Spleen (tissue), 11 donors: ENCODE results near the gene RAB11B. TPM values are rescaled to one million over a fixed set of nuclear protein-coding genes. Genes with fewer than 3 reads are reported as not detected.

Source experiments
- DNase-seq: peaks from one replicate; pipeline ENCODE4 v3.0.0-alpha.2; 2020
- H3K27ac ChIP-seq, 8 donors: fragments of 200-600 bp; sonication (generic) in 7 of 8; 1 replicate in 4 of 8; 2 replicates in 4 of 8; pipeline versions ENCODE4 v1.5.0 to v1.8.0; 2016 to 2021; ENCODE audit warnings: inconsistent platforms in 4 of 8, mild to moderate bottlenecking in 4 of 8, moderate library complexity in 1 of 8
- H3K27me3 ChIP-seq, 7 donors: fragments of 200-600 bp; sonication (generic) in 6 of 7; replicated peaks in 1 of 7; 1 replicate in 4 of 7; 2 replicates in 3 of 7; pipeline versions ENCODE4 v1.5.0 to v1.8.0; 2016 to 2021; ENCODE audit warnings: inconsistent platforms in 3 of 7, mild to moderate bottlenecking in 1 of 7
- H3K36me3 ChIP-seq, 6 donors: fragments of 200-600 bp; sonication (generic) in 5 of 6; 1 replicate in 4 of 6; 2 replicates in 2 of 6; pipeline versions ENCODE4 v1.5.0 to v1.8.0; 2016 to 2021; ENCODE audit warnings: inconsistent platforms in 2 of 6
- H3K4me1 ChIP-seq, 6 donors: fragments of 200-600 bp; sonication (generic) in 5 of 6; 1 replicate in 3 of 6; 2 replicates in 3 of 6; pipeline versions ENCODE4 v1.5.0 to v1.8.0; 2016 to 2021; ENCODE audit warnings: inconsistent platforms in 3 of 6
- H3K4me3 ChIP-seq, 8 donors: fragments of 200-600 bp; sonication (generic) in 7 of 8; 1 replicate in 4 of 8; 2 replicates in 4 of 8; pipeline versions ENCODE4 v1.5.0 to v1.8.0; 2016 to 2021; ENCODE audit warnings: inconsistent platforms in 4 of 8, mild to moderate bottlenecking in 4 of 8, moderate library complexity in 2 of 8
- H3K9me3 ChIP-seq, 8 donors: fragments of 200-600 bp; sonication (generic) in 7 of 8; 1 replicate in 4 of 8; 2 replicates in 4 of 8; pipeline versions ENCODE4 v1.5.0 to v1.8.0; 2016 to 2021; ENCODE audit warnings: inconsistent platforms in 4 of 8
- CTCF ChIP-seq, 11 experiments: fragments of 200-600 bp in 7 of 11; fragments of 450-650 bp in 4 of 11; sonication (generic) in 4 of 11; IDR thresholded peaks in 8 of 11; conservative IDR thresholded peaks in 3 of 11; 1 replicate in 7 of 11; 2 replicates in 4 of 11; pipeline versions ENCODE4 v1.4.0 to v1.8.0; 2016 to 2021; ENCODE audit warnings: antibody characterized with exemption in 11 of 11, inconsistent platforms in 4 of 11, mild to moderate bottlenecking in 1 of 11
- POLR2A ChIP-seq, 3 donors: fragments of 450-650 bp; IDR thresholded peaks; one replicate each; pipeline ENCODE4 v1.5.1; 2017; ENCODE audit warnings: antibody characterized with exemption in 3 of 3, mild to moderate bottlenecking in 1 of 3
- POLR2AphosphoS5 ChIP-seq, 3 donors: sonication (generic); formaldehyde crosslinking; IDR thresholded peaks; one replicate each; pipeline ENCODE4 v1.5.1; 2017; ENCODE audit warnings: antibody characterized with exemption in 3 of 3
- WGBS, 5 donors: extraction: QIAGEN DNeasy Blood & Tissue Kit in 3 of 5; methylation state at CpG; one replicate each; pipeline versions ENCODE4 v1.1.5 to v1.1.7; 2013 to 2018; 5-methylcytosine and 5-hydroxymethylcytosine counted together
- intact Hi-C: fragments of 100-400 bp; cut with DNase I; formaldehyde crosslinking; loops from one replicate; pipeline ENCODE4 v1.15.0; 2023; ENCODE audit warnings: low total_unique reads
- polyA plus RNA-seq, 3 donors: library from polyadenylated mRNA; stranded (reverse); fragments of 200-250 nt; gene quantifications; one replicate each; pipeline ENCODE4 v1.2.1, GENCODE V29; 2013
- total RNA-seq, 7 donors: library from RNA; depleted of rRNA in 3 of 7; stranded (reverse); fragments of >200 nt in 3 of 7; fragmentation: NEBNext Ultra II Directional in 4 of 7; extraction: Animal tissue kit (Norgen Biotek cat#: 25700) in 4 of 7; gene quantifications; one replicate each; pipeline versions ENCODE4 v1.1.0 to v1.2.1, GENCODE V29; 2016 to 2021
- donor health status: healthy with polysubstance abuse.
- donor health status: DM: no; HTN: no; CAD: no; lungs with moderate emphysema.
- donor health status: DM: no; HTN: no; CAD: no.
- donor health status: Bipolar disorder and iron deficiency.
- donor health status: healthy.
- donor health status: DM: no; HTN: no; CAD: no.
- donor health status: DM: yes; HTN: yes; CAD: no.

The RAB11B gene
- total and polyA plus RNA-seq, 10 donors = 42.0 to 114 (median 84.7) TPM

GRCh38 chr19:8401981-8402411, 11.8 kb downstream of the RAB11B start:
- Histone ChIP-seq H3K4me1 (peaks cover 0 to 50% (median 22%) of the 10 kb centered on the region in 6 donors), H3K9me3 (no peaks in the 10 kb centered on the region), H3K4me3 (no peak overlapping the region), H3K27me3 (no peaks in the 10 kb centered on the region), H3K36me3 (peaks cover 0 to 91% (median 56%) of the 10 kb centered on the region in 6 donors), H3K27ac (peak overlapping the region in 3 of 8 donors; percentile 18 to 54 (median 51))
- intact Hi-C loops = loop anchor here (10.0 kb wide), 1 partner anchor 47 kb away; no protein-coding TSS in a partner anchor
- 92 to 97% (median 95%) methylated on average over 16 to 21 of the region's 21 CpGs for whole genome bisulfite sequencing, 5 donors
- TF ChIP-seq POLR2A (IDR thresholded peaks at IDR 0.05) (no peak), CTCF (IDR thresholded peaks at IDR 0.05 in 8 of 11, conservative IDR thresholded peaks at IDR 0.05 in 3 of 11) (no peak), POLR2AphosphoS5 (IDR thresholded peaks at IDR 0.05) (peak in 2 of 3 donors; percentile 23 to 63)
- no peak for DNase-seq

DNA sequence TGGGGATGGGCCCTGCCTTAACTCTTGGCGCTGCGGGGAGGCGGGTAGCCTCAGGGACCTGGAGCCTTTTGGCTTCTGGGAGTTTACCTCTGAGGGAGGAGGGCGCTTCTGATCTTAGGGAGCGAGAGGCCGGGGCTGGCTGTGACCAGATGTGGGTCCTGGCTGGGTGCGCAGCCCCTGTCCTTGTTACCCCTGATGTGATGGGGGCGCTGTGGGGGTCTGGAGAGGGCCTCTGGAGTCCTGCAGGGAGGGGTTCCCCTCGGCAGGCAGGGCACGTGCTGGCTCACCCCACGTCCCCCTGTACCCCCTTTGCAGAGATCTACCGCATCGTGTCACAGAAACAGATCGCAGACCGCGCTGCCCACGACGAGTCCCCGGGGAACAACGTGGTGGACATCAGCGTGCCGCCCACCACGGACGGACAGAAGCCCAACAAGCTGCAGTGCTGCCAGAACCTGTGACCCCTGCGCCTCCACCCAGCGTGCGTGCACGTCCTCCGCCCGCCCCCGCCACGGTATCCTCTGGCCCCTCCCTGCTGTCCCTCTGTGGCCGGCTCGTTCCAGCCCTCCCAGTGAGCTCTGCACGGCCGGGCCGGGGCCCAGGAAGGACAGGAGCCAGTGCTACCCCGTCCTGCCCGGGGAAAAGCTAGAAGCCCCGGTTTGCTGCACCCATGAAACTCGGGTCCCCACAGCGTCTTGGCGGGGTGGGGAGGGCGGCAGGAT, 13.1 kb downstream of the RAB11B start:
- Histone ChIP-seq H3K36me3 (peaks cover 0 to 83% (median 56%) of the 10 kb centered on the region in 6 donors), H3K4me1 (peaks cover 0 to 37% (median 11%) of the 10 kb centered on the region in 6 donors), H3K27ac (peak overlapping the region in 4 of 8 donors; percentile 3 to 46 (median 18)), H3K27me3 (no peaks in the 10 kb centered on the region), H3K9me3 (no peaks in the 10 kb centered on the region), H3K4me3 (no peak overlapping the region)
- peak in 2 of 3 donors; percentile 12 to 39 for TF ChIP-seq POLR2AphosphoS5 (IDR thresholded peaks at IDR 0.05)
- no peak for TF ChIP-seq CTCF (IDR thresholded peaks at IDR 0.05 in 8 of 11, conservative IDR thresholded peaks at IDR 0.05 in 3 of 11)
- no peak for DNase-seq
- intact Hi-C loops = loop anchor here (10.0 kb wide), 1 partner anchor 48 kb away; no protein-coding TSS in a partner anchor
- 93 to 96% (median 94%) methylated on average over 15 to 44 of the region's 44 CpGs for WGBS, 5 donors

DNA sequence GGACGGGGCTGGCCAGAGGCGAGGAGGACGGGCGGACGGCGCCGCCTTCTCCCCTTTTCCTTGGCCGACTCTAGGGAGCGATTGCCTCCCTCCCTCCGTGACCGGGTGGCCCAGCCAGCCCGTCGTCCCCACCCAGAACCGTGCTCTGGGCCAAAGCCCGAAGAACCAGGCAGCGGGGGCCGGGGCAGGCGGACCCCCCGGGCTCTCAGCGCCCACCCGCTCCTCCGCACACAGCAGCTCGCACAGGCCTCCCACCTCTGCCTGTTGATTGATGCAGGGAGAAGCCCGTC, 13.6 kb downstream of the RAB11B start:
- no peak overlapping the region for H3K4me3 ChIP-seq
- no peaks in the 10 kb centered on the region for H3K9me3 ChIP-seq
- H3K36me3 ChIP-seq = peaks cover 0 to 78% (median 56%) of the 10 kb centered on the region in 6 donors
- peak overlapping the region in 1 of 8 donors; percentile 46 for H3K27ac ChIP-seq
- DNase-seq = no peak
- intact Hi-C loops = loop anchor here (10.0 kb wide), 1 partner anchor 49 kb away; no protein-coding TSS in a partner anchor
- H3K27me3 ChIP-seq = no peaks in the 10 kb centered on the region
- TF ChIP-seq POLR2A (IDR thresholded peaks at IDR 0.05) (no peak), POLR2AphosphoS5 (IDR thresholded peaks at IDR 0.05) (no peak), CTCF (IDR thresholded peaks at IDR 0.05 in 8 of 11, conservative IDR thresholded peaks at IDR 0.05 in 3 of 11) (no peak)
- peaks cover 0 to 32% (median 6%) of the 10 kb centered on the region in 6 donors for H3K4me1 ChIP-seq
- 90 to 96% (median 93%) methylated on average over 15 to 24 of the region's 24 CpGs for WGBS, 5 donors
